GM21717 (cell line): ENCODE measurements around the gene DIS3L2.
"Not testable (repeated sequence)": the region's sequence is repeated elsewhere in the genome, so short reads cannot be mapped to it uniquely, and the experiment has no call there.

Experiments used
- ATAC-seq: cut with Tn5 transposase; IDR thresholded peaks from one replicate; pipeline ENCODE4 v1.9.1; 2021; ENCODE audit warnings: mild to moderate bottlenecking, moderate library complexity; ENCODE audit not compliant: unreplicated experiment

Gene DIS3L2

DNA sequence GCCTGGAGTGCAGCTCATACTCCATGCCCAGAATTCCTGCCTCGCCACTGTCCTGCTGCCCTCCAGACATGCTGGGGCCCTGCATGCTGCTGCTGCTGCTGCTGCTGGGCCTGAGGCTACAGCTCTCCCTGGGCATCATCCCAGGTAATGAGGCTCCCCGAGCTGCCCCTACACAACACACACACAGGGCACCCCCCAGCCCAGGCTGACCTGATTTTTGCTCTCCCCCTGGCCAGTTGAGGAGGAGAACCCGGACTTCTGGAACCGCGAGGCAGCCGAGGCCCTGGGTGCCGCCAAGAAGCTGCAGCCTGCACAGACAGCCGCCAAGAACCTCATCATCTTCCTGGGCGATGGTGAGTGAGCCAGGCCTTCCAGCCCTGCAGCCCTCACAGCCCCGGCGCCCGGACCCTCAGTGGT is 417.2 kb downstream of the DIS3L2 start, which contains the start of gene ALPP:
TSS of gene ALPP (plus strand) at position 17 of the 417 bp plus-strand sequence. CDS start at position 69, 52 bp downstream.
- not testable (repeated sequence) for ATAC-seq

DNA sequence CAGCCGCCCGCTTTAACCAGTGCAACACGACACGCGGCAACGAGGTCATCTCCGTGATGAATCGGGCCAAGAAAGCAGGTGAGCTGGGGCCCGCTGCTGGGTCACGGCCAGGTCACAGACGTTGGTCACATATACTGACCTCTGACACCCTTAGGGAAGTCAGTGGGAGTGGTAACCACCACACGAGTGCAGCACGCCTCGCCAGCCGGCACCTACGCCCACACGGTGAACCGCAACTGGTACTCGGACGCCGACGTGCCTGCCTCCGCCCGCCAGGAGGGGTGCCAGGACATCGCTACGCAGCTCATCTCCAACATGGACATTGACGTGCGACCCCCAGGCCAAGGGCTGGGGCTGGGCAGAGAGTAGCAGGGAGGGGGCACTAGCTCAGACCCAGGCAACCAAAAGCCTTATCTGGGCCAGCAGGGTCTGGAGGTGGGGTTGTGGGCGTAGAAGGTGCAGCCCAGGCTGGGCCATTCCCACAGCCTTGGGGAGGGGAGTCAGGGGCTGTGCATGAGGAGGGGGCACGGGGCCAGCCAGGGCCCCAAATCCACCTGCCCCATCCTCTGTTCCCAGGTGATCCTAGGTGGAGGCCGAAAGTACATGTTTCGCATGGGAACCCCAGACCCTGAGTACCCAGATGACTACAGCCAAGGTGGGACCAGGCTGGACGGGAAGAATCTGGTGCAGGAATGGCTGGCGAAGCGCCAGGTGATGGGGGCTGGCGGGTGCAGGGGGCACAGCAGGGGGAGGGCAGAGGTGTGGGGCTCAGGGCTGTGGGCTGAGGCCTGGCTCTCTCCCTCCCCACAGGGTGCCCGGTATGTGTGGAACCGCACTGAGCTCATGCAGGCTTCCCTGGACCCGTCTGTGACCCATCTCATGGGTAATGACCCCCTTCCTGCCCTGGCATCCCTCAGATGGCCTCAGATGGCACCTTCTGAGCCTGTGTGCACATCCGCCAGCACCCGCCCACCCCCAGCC is 418.4 kb downstream of the DIS3L2 start:
- not testable (repeated sequence) for ATAC-seq

DNA sequence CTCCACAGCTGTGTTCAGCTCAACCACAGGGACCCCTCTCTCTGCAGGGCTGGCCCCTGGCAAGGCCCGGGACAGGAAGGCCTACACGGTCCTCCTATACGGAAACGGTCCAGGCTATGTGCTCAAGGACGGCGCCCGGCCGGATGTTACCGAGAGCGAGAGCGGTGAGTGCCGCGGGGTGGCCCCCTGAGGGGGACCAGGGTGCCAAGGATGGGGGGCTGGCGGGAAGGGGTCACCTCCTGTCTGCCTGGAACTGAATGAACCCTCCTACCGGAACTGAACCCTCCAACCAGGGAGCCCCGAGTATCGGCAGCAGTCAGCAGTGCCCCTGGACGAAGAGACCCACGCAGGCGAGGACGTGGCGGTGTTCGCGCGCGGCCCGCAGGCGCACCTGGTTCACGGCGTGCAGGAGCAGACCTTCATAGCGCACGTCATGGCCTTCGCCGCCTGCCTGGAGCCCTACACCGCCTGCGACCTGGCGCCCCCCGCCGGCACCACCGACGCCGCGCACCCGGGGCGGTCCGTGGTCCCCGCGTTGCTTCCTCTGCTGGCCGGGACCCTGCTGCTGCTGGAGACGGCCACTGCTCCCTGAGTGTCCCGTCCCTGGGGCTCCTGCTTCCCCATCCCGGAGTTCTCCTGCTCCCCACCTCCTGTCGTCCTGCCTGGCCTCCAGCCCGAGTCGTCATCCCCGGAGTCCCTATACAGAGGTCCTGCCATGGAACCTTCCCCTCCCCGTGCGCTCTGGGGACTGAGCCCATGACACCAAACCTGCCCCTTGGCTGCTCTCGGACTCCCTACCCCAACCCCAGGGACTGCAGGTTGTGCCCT is 419.9 kb downstream of the DIS3L2 start:
- not testable (repeated sequence) for ATAC-seq

DNA sequence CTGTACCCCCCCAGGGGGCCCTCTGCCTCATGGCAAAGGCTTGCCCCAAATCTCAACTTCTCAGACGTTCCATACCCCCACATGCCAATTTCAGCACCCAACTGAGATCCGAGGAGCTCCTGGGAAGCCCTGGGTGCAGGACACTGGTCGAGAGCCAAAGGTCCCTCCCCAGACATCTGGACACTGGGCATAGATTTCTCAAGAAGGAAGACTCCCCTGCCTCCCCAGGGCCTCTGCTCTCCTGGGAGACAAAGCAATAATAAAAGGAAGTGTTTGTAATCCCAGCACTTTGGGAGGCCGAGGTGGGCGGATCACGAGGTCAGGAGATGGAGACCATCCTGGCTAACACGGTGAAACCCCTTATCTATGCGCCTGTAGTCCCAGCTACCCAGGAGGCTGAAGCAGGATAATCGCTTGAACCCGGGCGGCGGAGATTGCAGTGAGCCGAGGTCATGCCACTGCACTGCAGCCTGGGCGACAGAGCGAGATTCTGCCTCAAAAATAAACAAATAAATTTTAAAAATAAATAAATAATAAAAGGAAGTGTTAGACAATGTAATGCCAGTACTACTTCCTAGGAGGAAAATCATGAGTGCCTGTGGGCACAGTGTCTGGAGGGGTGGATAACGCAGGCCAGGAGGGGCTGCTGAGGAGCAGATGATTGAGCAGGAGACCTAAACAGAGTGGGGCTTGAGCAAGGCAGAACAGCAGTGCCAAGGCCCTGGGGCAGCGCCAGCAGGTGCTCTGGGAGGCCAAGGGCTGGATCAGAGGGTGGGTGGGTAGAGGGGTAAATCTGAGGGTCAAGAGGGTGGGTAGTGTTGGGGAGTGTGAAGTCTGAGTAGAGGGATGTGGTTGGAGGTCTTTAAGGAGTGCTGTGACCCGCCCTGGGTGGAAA is 421.1 kb downstream of the DIS3L2 start:
- ATAC-seq = no peak

DNA sequence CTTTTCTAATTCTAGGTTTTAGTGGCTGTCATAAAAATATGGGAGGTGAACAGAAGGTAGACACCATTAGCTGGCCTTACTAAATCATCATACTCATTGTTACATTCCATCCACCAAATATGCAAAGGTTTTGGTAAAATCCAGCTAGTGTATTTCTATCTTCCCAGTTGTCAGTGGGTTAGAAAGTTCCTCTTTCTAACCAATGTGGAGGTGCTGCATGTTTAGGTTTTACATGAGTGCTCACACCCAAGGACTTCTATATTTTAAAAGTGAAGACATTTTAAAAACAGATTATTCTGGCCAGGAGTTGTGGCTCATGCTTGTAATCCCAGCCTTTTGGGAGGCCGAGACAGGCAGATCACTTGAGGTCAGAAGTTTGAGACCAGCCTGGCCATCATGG is 423.0 kb downstream of the DIS3L2 start:
- ATAC-seq = no peak

DNA sequence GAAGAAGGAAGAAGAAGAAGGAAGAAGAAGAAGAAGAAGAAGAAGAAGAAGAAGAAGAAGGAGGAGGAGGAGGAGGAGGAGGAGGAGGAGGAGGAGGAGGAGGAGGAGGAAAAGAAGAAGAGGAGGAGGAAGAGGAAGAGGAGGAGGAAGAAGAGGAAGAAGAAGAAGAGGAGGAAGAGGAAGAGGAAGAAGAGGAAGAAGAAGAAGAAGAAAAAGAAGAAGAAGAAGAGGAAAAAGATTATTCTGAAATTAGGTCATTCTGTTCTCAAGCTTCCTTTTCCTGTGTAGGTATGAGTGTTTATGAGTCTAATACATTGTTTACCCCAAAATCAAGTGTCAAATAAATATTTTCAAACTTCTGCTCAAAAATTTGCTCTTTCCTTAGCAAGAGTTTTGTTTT is 423.5 kb downstream of the DIS3L2 start:
- not testable (repeated sequence) for ATAC-seq

DNA sequence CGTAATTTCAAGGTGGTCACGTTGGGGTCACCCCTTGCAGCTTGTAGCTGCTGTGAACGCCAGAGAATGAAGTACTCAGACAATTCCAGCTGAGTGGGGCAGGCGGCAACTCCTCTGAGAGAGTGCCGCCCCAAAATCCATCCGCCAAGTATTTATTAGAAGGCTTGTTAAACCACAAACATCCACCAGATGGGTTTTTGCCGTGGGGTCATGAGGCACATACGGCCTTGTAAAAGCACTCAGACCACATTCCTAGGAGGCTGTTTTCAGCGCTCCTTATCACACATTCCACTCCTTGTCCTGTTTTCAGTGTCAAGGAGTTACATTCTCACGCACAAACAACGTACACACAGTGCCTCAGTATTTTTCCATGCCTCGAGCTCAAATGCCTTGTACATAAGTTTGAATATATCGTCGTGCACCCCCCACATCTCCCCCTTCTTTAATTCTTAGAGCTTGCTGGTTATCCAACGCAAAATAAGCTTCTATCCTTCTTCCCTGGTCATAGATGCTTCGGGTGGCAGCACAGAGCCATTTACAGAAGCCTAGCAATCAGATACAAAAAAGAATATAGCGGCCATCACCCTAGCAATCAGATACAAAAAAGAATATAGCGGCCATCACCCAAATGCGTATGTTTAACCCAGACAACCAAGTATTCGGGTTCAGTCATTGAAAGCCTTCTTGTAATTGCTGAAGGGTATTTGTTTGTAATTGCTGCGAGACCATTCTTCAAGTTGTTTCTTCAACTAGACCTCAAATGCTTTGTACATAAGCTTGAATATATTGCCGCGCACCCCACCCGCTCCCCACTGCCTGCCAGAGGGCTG is 424.4 kb downstream of the DIS3L2 start:
- no peak for ATAC-seq

DNA sequence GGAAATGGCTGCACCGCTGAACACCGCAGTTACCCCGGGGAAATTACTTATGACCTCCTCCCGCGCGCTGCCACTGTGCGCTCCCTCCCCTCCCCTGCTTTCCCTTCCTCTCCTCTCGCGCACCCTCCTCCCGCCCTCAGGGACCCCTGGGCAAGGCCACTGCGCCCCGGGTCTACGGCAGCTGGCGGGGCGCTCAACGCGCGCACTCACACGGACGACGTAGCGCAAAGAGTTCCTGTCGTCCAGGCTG is 424.9 kb downstream of the DIS3L2 start:
- no peak for ATAC-seq
